WI38 (cell line): ENCODE results near the gene MAPK4.
"Not testable (repeated sequence)": the region's sequence is repeated elsewhere in the genome, so short reads cannot be mapped to it uniquely, and the experiment has no call there.

Source experiments
- H3K4me3 ChIP-seq: 2 replicates; pipeline ENCODE4 v1.5.1; 2011; ENCODE audit warnings: low read depth, mild to moderate bottlenecking, control low read depth, low read length
- CTCF ChIP-seq: IDR thresholded peaks from 2 replicates; pipeline ENCODE4 v1.5.1; 2012; ENCODE audit warnings: low read depth, mild to moderate bottlenecking, control low read depth, low read length

Gene MAPK4

DNA sequence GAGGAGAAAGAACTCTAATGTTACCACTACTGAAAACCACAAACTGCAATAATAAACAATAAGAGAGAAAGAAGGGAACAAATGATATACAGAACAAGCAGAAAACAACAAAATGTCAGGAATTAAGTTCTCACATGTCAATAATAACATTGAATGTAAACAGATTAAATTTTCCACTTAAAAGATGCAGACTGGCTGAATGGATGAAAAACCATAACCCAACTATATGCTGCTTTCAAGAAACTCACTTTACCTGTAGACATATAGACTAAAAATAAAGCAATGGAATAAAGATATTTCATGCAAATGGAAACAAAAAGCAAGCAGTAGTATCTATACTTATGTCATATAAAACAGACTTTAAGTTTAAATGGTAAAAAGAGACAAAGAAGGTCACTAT is 209.6 kb downstream of the MAPK4 start:
- no peak overlapping the region for H3K4me3 ChIP-seq
- TF ChIP-seq CTCF = no peak

DNA sequence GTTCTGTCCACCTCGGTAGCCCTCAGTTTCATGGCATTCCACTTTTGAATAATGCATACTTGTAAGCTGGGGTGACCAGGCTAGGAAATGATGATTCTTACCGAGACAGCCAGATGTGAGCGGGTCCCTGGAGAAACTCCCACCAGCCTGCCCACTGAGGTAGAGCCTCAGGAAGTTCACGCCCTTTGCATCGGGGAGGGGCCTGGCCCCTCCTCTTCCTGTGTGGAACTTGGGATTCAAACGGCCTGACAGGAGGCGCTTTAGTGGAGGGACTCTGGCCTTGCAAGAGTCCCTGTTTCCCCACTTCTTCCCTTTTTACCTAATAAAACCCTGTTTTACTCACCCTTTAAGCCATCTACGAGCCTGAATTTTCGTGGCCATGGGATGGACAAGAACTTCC is 215.3 kb downstream of the MAPK4 start:
- no peak overlapping the region for H3K4me3 ChIP-seq

DNA sequence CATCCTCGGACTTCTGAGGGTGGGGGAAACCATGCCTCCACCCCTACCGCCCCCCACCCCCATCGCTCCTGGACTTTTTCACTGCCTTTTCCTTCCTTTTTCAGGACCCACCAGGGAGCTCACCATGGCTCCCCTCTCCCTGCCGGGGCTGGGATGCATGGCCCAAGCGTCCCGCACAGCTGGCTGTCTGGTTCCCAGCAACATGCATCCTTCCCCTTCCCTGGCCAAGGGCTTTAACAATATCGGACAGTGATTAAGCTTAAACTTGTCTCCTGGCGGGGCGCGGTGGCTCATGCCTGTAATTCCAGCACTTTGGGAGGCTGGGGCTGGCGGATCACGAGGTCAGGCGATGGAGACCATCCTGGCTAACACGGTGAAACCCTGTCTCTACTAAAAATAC is 215.8 kb downstream of the MAPK4 start:
- no peak for TF ChIP-seq CTCF
- H3K4me3 ChIP-seq = no peak overlapping the region

More for the DNA sequence above, 215.3 kb downstream of the MAPK4 start:
- no peak for TF ChIP-seq CTCF

GRCh38 chr18:50776383-50776782 is 216.5 kb downstream of the MAPK4 start:
- TF ChIP-seq CTCF = no peak
- no peak overlapping the region for H3K4me3 ChIP-seq

- H3K4me3 ChIP-seq = not testable (repeated sequence)
Observed at GRCh38 chr18:50779021-50779420, 219.1 kb downstream of the MAPK4 start.
